HepG2 (cell line): Measurements from ENCODE around the gene FBXO10. TPM values are rescaled to one million over a fixed set of nuclear protein-coding genes. Genes with fewer than 3 reads are reported as not detected.

Source experiments
- AHDC1 ChIP-seq: sonication (generic); formaldehyde crosslinking; IDR thresholded peaks from 2 replicates; pipeline ENCODE4 v1.5.1; 2020; ENCODE audit warnings: mild to moderate bottlenecking, missing genetic modification reagents, borderline replicate concordance
- BORCS8-MEF2B ChIP-seq: sonication (generic); formaldehyde crosslinking; IDR thresholded peaks from 2 replicates; pipeline ENCODE4 v1.8.0; 2022; ENCODE audit warnings: mild to moderate bottlenecking, missing genetic modification reagents
- DBP ChIP-seq: sonication (generic); formaldehyde crosslinking; IDR thresholded peaks from 2 replicates; pipeline ENCODE4 v1.4.0; 2020; ENCODE audit warnings: missing genetic modification reagents; ENCODE audit errors: not compliant biosample characterization
- FOXP1 ChIP-seq, 2 experiments: fragments of 450-650 bp in 1 of 2; IDR thresholded peaks; 2 replicates each; pipeline ENCODE4 v1.6.1; 2017 to 2018; ENCODE audit warnings: antibody characterized with exemption in 1 of 2
- KDM5A ChIP-seq: fragments of 200-600 bp; sonication (generic); IDR thresholded peaks from 2 replicates; pipeline ENCODE4 v1.7.0; 2018; ENCODE audit warnings: antibody characterized with exemption, mild to moderate bottlenecking, low read length, borderline replicate concordance
- NFYC ChIP-seq: IDR thresholded peaks from 2 replicates; pipeline ENCODE4 v1.6.1; 2016; ENCODE audit warnings: missing genetic modification reagents, missing compliant biosample characterization
- PRDM4 ChIP-seq: sonication (generic); formaldehyde crosslinking; IDR thresholded peaks from 2 replicates; pipeline ENCODE4 v1.9.0; 2021; ENCODE audit warnings: missing genetic modification reagents, borderline replicate concordance
- RXRA ChIP-seq: sonication (generic); formaldehyde crosslinking; IDR thresholded peaks from 2 replicates; pipeline ENCODE4 v1.5.1; 2020; ENCODE audit warnings: missing genetic modification reagents
- SKIL ChIP-seq: sonication (generic); formaldehyde crosslinking; IDR thresholded peaks from 2 replicates; pipeline ENCODE4 v1.8.0; 2022; ENCODE audit warnings: missing genetic modification reagents, mild to moderate bottlenecking, moderate library complexity, borderline replicate concordance
- WIZ ChIP-seq: sonication (generic); formaldehyde crosslinking; IDR thresholded peaks from 2 replicates; pipeline ENCODE4 v1.5.1; 2020; ENCODE audit warnings: mild to moderate bottlenecking, missing genetic modification reagents
- ZNF12 ChIP-seq: sonication (generic); formaldehyde crosslinking; IDR thresholded peaks from 2 replicates; pipeline ENCODE4 v1.5.0; 2020; ENCODE audit warnings: missing genetic modification reagents
- ZNF121 ChIP-seq: sonication (generic); formaldehyde crosslinking; IDR thresholded peaks from 2 replicates; pipeline ENCODE4 v1.5.0; 2020; ENCODE audit warnings: mild to moderate bottlenecking, missing genetic modification reagents
- ZNF550 ChIP-seq: sonication (generic); formaldehyde crosslinking; IDR thresholded peaks from 2 replicates; pipeline ENCODE4 v1.4.0; 2020; ENCODE audit warnings: mild to moderate bottlenecking, missing genetic modification reagents, borderline replicate concordance
- ZNF713 ChIP-seq: sonication (generic); formaldehyde crosslinking; IDR thresholded peaks from 2 replicates; pipeline ENCODE4 v1.4.0; 2020; ENCODE audit warnings: mild to moderate bottlenecking, missing genetic modification reagents
- ZSCAN21 ChIP-seq: sonication (generic); formaldehyde crosslinking; IDR thresholded peaks from 2 replicates; pipeline ENCODE4 v1.8.0; 2022; ENCODE audit warnings: mild to moderate bottlenecking, missing genetic modification reagents, moderate library complexity, borderline replicate concordance
- polyA plus RNA-seq, 8 experiments: library from polyadenylated mRNA; depleted of rRNA in 3 of 8; stranded (reverse) in 7 of 8; unstranded in 1 of 8; fragments of >200 nt; fragmentation: Illumina TruSeq in 4 of 8; extraction: Trizol in 4 of 8; gene quantifications; 2 replicates each; pipeline versions ENCODE4 v1.2.1 to v1.2.3, GENCODE V29; 2011 to 2016; ENCODE audit warnings: low read depth in 4 of 8, missing spikeins in 1 of 8, mixed read lengths in 1 of 8; ENCODE audit not compliant: insufficient read depth in 1 of 8
- total RNA-seq, 5 experiments: library from RNA; depleted of rRNA; stranded (reverse); fragments of >200 nt; fragmentation: Illumina TruSeq; extraction: Trizol; gene quantifications; 2 replicates each; pipeline ENCODE4 v1.2.3, GENCODE V29; 2016; ENCODE audit warnings: low read depth in 1 of 5

The FBXO10 gene
- total and polyA plus RNA-seq, 2 of the 13 experiments (the other 11 are each of a cell fraction or from before 2014, with no cell fraction given): 3.1 to 5.1 TPM

GRCh38 chr9:37592108-37592951, 16.1 kb upstream of the FBXO10 start, which contains the start of gene TOMM5 (continued):
- TF ChIP-seq AHDC1 (CRISPR knock-in tag) (no peak; the same call in 1 of the 2 replicates), NFYC (CRISPR knock-in tag) (peak; percentile 55), PRDM4 (CRISPR knock-in tag) (no peak), FOXP1 (IDR thresholded peaks at IDR 0.05) (0 out of 2 replicates have a peak, but pooled peaks have one; percentile 12), FOXP1 (CRISPR knock-in tag; IDR thresholded peaks at IDR 0.05) (no peak), DBP (CRISPR knock-in tag) (peak; percentile 87), ZNF12 (0 out of 2 replicates have a peak, but pooled peaks have one; percentile 17), ZNF713 (CRISPR knock-in tag) (no peak), BORCS8-MEF2B (CRISPR knock-in tag) (peak; percentile 95), KDM5A (peak; percentile 76; the same call in 1 of the 2 replicates), ZSCAN21 (peak; percentile 93; the same call in 1 of the 2 replicates), ZNF550 (CRISPR knock-in tag) (no peak), ZNF121 (CRISPR knock-in tag) (no peak), WIZ (CRISPR knock-in tag) (peak; percentile 58; the same call in 1 of the 2 replicates), SKIL (CRISPR knock-in tag) (peak; percentile 55; the same call in 1 of the 2 replicates), RXRA (peak; percentile 68)
